Thoracic aorta (tissue), 2 donors: ENCODE results near the gene RNF2. TPM values are rescaled to one million over a fixed set of nuclear protein-coding genes. Genes with fewer than 3 reads are reported as not detected.

Experiments
- ATAC-seq: fragments of 150-250 bp; one replicate; pipeline ENCODE4 v1.8.0; 2017; ENCODE audit warnings: low read depth; ENCODE audit not compliant: insufficient number of reproducible peaks, low FRiP score
- DNase-seq: peaks from one replicate; pipeline ENCODE4 v3.0.0-alpha.2; 2020; ENCODE audit warnings: low spot score
- H3K27ac ChIP-seq, 2 donors: fragments of 200-600 bp; sonication (generic); 1 replicate in 1 of 2; 2 replicates in 1 of 2; pipeline ENCODE4 v1.5.1; 2016; ENCODE audit warnings: mild to moderate bottlenecking in 2 of 2, moderate library complexity in 2 of 2
- H3K27me3 ChIP-seq: fragments of 200-600 bp; sonication (generic); replicated peaks from 2 replicates; pipeline ENCODE4 v1.6.0; 2016; ENCODE audit warnings: mild to moderate bottlenecking; ENCODE audit not compliant: insufficient read depth
- H3K36me3 ChIP-seq: fragments of 200-600 bp; sonication (generic); one replicate; pipeline ENCODE4 v1.5.1; 2016
- H3K4me1 ChIP-seq, 2 donors: fragments of 200-600 bp; sonication (generic); 1 replicate in 1 of 2; 2 replicates in 1 of 2; pipeline versions ENCODE4 v1.5.1 to v1.6.0; 2016; ENCODE audit warnings: low read depth in 2 of 2, mild to moderate bottlenecking in 1 of 2; ENCODE audit not compliant: control insufficient read depth in 1 of 2
- H3K4me3 ChIP-seq: fragments of 200-600 bp; sonication (generic); 2 replicates; pipeline ENCODE4 v1.5.1; 2016; ENCODE audit warnings: mild to moderate bottlenecking
- H3K9me3 ChIP-seq: fragments of 200-600 bp; sonication (generic); 2 replicates; pipeline ENCODE4 v1.5.1; 2016
- CTCF ChIP-seq: fragments of 200-600 bp; sonication (generic); IDR thresholded peaks from one replicate; pipeline ENCODE4 v1.5.1; 2019; ENCODE audit warnings: antibody characterized with exemption
- total RNA-seq, 2 donors: library from RNA; depleted of rRNA; stranded (reverse); fragments of >200 nt; gene quantifications; one replicate each; pipeline versions ENCODE4 v1.1.0 to v1.2.3, GENCODE V29; 2016

Gene RNF2
- total RNA-seq, 2 donors from 2014 or later, result 13.8 to 15.7 TPM

DNA sequence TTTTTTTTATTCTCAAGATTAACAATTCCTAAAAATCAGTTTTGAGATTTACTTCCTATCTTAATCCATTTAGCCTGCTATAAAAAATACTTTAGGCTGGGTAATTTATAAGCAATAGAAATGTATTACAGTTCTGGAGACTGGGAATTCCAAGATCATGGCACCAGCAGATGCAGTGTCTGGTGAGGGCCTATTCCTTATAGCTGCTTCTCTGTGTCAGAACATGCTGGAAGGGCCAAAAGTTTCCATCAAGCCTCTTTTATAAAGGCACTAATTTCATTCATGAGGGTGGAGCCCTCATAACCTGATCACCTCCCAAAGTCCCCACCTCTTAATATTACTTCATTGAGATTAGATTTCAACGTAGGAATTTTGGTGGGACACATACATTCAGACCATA is 41.7 kb downstream of the RNF2 start:
- TF ChIP-seq CTCF, result no peak
- no peak for ATAC-seq
- DNase-seq, result no peak
- no peak overlapping the region for H3K27ac ChIP-seq
- H3K9me3 ChIP-seq, result no peaks in the 10 kb centered on the region
- H3K27me3 ChIP-seq, result no peaks in the 10 kb centered on the region
- no peaks in the 10 kb centered on the region for H3K4me1 ChIP-seq
- no peak overlapping the region for H3K4me3 ChIP-seq
- H3K36me3 ChIP-seq, result peaks cover 13% of the 10 kb centered on the region

DNA sequence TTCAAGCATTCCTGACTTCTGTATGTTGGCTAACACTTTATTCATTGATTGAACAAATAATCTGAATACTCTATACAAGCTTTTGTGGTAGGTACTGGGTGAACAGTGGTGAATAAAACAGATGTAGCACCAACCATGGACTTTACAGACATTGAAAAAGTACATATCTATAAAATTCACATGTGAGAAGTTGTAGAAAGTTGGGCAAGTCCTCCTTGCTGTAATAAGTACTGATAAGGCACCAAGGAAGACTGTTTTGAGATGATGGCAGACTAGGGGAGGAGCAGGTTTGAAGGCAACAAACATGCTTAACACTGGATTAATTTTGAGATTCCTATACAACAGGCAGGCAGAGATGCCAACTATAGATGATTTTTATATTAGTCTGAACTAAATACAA is 42.4 kb downstream of the RNF2 start:
- Histone ChIP-seq H3K4me3 (no peak overlapping the region), H3K36me3 (peaks cover 13% of the 10 kb centered on the region), H3K27ac (no peak overlapping the region), H3K27me3 (no peaks in the 10 kb centered on the region), H3K4me1 (no peaks in the 10 kb centered on the region), H3K9me3 (no peaks in the 10 kb centered on the region)
- no peak for TF ChIP-seq CTCF
- no peak for ATAC-seq
- no peak for DNase-seq

GRCh38 chr1:185091480-185091879 is 46.1 kb downstream of the RNF2 start:
- no peak for TF ChIP-seq CTCF
- Histone ChIP-seq H3K4me3 (no peak overlapping the region), H3K9me3 (no peaks in the 10 kb centered on the region), H3K27me3 (no peaks in the 10 kb centered on the region), H3K27ac (no peak overlapping the region), H3K36me3 (peaks cover 13% of the 10 kb centered on the region), H3K4me1 (no peaks in the 10 kb centered on the region)
- DNase-seq (no peak), ATAC-seq (no peak)

- Histone ChIP-seq H3K9me3 (no peaks in the 10 kb centered on the region), H3K4me1 (no peaks in the 10 kb centered on the region), H3K4me3 (no peak overlapping the region), H3K27me3 (no peaks in the 10 kb centered on the region), H3K27ac (no peak overlapping the region), H3K36me3 (peaks cover 8% of the 10 kb centered on the region)
- no peak for DNase-seq
- TF ChIP-seq CTCF, result no peak
- no peak for ATAC-seq
Observed at GRCh38 chr1:185094761-185095160, 49.4 kb downstream of the RNF2 start.

DNA sequence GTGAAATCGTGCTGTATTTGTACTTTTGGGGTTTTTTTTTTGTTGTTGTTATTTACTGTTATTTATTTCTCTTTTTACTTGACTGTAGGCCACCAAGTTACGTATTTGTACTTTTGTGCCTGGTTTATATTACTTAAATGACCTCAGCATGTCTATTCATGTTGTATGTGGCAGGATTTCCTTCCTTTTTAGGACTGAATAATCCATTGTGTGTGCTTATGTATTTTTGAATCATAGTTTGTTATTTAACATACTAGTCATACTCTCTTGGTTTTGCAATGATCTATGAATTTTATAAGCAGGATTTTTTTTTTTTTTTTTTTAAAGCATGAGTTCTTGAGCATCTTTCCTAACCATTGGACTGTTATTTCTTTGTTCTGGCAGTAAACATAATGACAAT is 51.2 kb downstream of the RNF2 start:
- Histone ChIP-seq H3K4me1 (no peaks in the 10 kb centered on the region), H3K27ac (no peak overlapping the region), H3K9me3 (no peaks in the 10 kb centered on the region), H3K4me3 (no peak overlapping the region), H3K27me3 (no peaks in the 10 kb centered on the region), H3K36me3 (peaks cover 9% of the 10 kb centered on the region)
- DNase-seq (no peak), ATAC-seq (no peak)
- no peak for TF ChIP-seq CTCF
